ENCODE measurements around the gene GPAM. TPM values are rescaled to one million over a fixed set of nuclear protein-coding genes. Genes with fewer than 3 reads are reported as not detected.

GPAM gene
- total RNA-seq, 4 donors from 2014 or later, result 4.5 to 7.2 (median 6.5) TPM

DNA sequence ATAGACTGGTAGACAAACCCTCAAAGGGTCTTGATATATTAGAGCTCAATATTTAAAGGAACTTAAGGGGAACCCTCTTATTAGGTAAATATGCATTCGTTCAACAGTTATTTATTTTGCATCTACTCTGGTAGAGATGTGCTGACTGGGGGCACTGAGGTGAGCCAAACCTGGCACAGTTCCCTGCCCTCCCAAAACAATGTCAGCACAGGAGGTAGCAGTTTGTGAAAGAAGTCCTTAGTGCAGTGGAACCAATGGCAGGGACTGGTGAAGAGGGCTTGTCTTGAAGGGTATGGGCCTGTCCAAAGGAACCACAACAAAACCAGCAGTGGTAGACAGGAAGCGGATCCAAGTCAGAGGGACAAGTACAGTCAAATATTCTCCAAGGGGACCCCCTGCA is 32.6 kb upstream of the GPAM start:
- TF ChIP-seq, protein P1, sequence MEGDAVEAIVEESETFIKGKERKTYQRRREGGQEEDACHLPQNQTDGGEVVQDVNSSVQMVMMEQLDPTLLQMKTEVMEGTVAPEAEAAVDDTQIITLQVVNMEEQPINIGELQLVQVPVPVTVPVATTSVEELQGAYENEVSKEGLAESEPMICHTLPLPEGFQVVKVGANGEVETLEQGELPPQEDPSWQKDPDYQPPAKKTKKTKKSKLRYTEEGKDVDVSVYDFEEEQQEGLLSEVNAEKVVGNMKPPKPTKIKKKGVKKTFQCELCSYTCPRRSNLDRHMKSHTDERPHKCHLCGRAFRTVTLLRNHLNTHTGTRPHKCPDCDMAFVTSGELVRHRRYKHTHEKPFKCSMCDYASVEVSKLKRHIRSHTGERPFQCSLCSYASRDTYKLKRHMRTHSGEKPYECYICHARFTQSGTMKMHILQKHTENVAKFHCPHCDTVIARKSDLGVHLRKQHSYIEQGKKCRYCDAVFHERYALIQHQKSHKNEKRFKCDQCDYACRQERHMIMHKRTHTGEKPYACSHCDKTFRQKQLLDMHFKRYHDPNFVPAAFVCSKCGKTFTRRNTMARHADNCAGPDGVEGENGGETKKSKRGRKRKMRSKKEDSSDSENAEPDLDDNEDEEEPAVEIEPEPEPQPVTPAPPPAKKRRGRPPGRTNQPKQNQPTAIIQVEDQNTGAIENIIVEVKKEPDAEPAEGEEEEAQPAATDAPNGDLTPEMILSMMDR (IDR thresholded peaks at IDR 0.05), result no peak
- TF ChIP-seq POLR2AphosphoS5 (IDR thresholded peaks at IDR 0.05) (no peak), POLR2A (IDR thresholded peaks at IDR 0.05; ENCODE audit: low read depth) (no peak), EP300 (IDR thresholded peaks at IDR 0.05) (no peak)
- 96% methylated on average over 2 of the region's 2 CpGs for WGBS
- DNase-seq (ENCODE audit: extremely low spot score), result peak; percentile 78
- H3K9me3 ChIP-seq, result peaks cover 0 to 8% (median 8%) of the 10 kb centered on the region in 4 donors
- intact Hi-C loops (cut with DNase I), result no loop called here
- no peaks in the 10 kb centered on the region for H3K36me3 ChIP-seq
- no peaks in the 10 kb centered on the region for H3K4me1 ChIP-seq
- H3K27me3 ChIP-seq, result no peaks in the 10 kb centered on the region
- H3K4me3 ChIP-seq, result no peak overlapping the region
- H3K27ac ChIP-seq (replicated peaks in 1 of 4), result no peak overlapping the region

DNA sequence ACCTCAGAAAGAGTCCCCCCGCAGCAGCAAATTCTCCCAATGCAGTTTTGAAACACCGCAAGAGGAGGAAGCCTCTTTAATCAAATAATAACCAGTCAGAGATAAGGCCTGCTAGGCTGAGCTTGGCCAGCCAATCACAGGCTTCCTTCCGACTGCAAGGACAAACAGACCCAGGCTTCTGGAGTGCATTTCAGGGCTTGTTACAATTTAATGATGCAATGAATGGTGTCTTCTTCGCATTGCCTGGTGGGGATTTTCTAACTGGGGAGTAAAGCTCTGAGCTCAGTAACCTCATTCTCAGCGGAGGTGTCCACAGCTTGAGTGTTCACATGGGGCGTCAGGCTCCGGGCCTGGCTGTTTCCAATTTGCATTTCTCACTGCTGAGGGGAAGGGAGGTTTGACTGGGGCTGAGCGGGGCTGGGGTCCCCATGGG is 31.8 kb upstream of the GPAM start:
- H3K27me3 ChIP-seq, result no peaks in the 10 kb centered on the region

DNA sequence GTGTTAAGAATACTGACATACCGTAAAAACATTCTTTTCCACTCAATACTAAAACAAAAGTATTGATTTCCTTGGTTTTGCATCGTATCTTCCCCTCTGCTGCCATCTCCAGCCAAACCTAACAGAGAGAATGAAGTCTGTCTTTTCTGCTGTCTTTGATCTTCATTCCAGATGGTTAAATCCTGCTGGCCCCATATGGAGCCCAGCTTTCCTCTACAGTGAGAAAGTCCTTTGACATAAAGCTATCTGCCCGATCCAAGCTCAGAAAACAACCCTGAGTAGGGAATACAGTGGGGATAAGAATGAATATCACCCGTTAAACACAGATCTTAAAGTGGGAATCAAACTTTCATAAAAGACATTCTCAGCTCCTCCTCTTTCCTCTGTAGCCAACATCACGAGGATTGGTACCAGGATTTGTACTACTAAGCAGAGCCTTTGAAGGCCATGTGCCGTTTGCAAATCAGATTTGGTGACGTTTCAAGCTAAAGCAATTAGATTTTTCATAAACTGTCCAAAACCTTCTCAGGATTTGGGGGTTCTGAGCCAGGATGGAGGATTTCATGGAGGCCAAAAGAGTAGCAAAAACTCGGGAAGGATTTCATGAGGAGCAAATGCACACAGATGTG is 30.8 kb upstream of the GPAM start:
- H3K27me3 ChIP-seq, result no peaks in the 10 kb centered on the region
- H3K4me3 ChIP-seq, result no peak overlapping the region
- DNase-seq (ENCODE audit: extremely low spot score), result no peak
- no peak overlapping the region for H3K27ac ChIP-seq (replicated peaks in 1 of 4)
- TF ChIP-seq POLR2AphosphoS5 (IDR thresholded peaks at IDR 0.05) (no peak), EP300 (IDR thresholded peaks at IDR 0.05) (no peak), POLR2A (IDR thresholded peaks at IDR 0.05; ENCODE audit: low read depth) (no peak)
- TF ChIP-seq, protein P1 (IDR thresholded peaks at IDR 0.05), result no peak
- peaks cover 0 to 5% (median under 1%) of the 10 kb centered on the region in 4 donors for H3K4me1 ChIP-seq
- no peaks in the 10 kb centered on the region for H3K36me3 ChIP-seq
- peaks cover 0 to under 1% (median 0%) of the 10 kb centered on the region in 4 donors for H3K9me3 ChIP-seq
- intact Hi-C loops (cut with DNase I), result no loop called here
- WGBS, result 73% methylated on average over 8 of the region's 8 CpGs

More for the DNA sequence above, 31.8 kb upstream of the GPAM start:
- Histone ChIP-seq H3K36me3 (no peaks in the 10 kb centered on the region), H3K4me3 (no peak overlapping the region), H3K9me3 (peaks cover 0 to 8% (median 6%) of the 10 kb centered on the region in 4 donors), H3K27ac (replicated peaks in 1 of 4) (no peak overlapping the region), H3K4me1 (no peaks in the 10 kb centered on the region)
- intact Hi-C loops (cut with DNase I), result no loop called here
- WGBS, result 71% methylated on average over 7 of the region's 8 CpGs
- DNase-seq (ENCODE audit: extremely low spot score), result peak; percentile 90
- TF ChIP-seq POLR2AphosphoS5 (IDR thresholded peaks at IDR 0.05) (no peak), EP300 (IDR thresholded peaks at IDR 0.05) (no peak), POLR2A (IDR thresholded peaks at IDR 0.05; ENCODE audit: low read depth) (no peak)
- TF ChIP-seq, protein P1 (IDR thresholded peaks at IDR 0.05), result no peak

DNA sequence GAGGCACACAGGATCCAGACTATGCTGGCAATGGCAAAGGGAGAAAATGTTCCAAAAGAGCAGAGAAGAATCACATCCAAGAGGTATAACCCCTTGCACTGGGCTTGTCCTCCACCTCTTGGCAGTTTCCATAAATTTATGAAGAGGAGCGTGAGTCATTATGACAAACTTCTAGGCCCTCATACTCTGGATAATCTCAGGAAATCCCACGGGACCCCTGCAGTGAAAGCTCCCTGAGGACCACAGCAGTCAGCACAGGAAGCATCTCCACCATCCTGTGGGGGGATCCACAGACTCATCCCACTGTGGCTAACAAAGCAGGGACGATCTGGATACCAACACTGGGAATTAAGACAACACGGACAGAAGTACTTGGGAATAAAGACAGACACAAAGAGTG is 30.3 kb upstream of the GPAM start:
- 65% methylated on average over 4 of the region's 4 CpGs for WGBS
- H3K36me3 ChIP-seq, result no peaks in the 10 kb centered on the region
- H3K27ac ChIP-seq (replicated peaks in 1 of 4), result no peak overlapping the region
- peaks cover 3 to 11% (median 6%) of the 10 kb centered on the region in 4 donors for H3K4me1 ChIP-seq
- no peaks in the 10 kb centered on the region for H3K27me3 ChIP-seq
- no peaks in the 10 kb centered on the region for H3K9me3 ChIP-seq
- intact Hi-C loops (cut with DNase I), result no loop called here
- TF ChIP-seq POLR2AphosphoS5 (IDR thresholded peaks at IDR 0.05), result no peak
- TF ChIP-seq, protein P1 (IDR thresholded peaks at IDR 0.05), result no peak
- no peak for TF ChIP-seq POLR2A (IDR thresholded peaks at IDR 0.05; ENCODE audit: low read depth)
- TF ChIP-seq EP300 (IDR thresholded peaks at IDR 0.05), result no peak
- H3K4me3 ChIP-seq, result no peak overlapping the region
- no peak for DNase-seq (ENCODE audit: extremely low spot score)
